NCI-H146 (cell line): Measurements from ENCODE around the gene ZRANB3.

ENCODE experiments used
- DNase-seq: peaks from one replicate; lab custom pipeline; 2025; lab: John Stamatoyannopoulos, UW

The ZRANB3 gene

GRCh38 chr2:135174049-135174809 is 356.8 kb downstream of the ZRANB3 start:
- DNase-seq = no peak

- peak; percentile 10 for DNase-seq
These were observed 360.9 kb downstream of the ZRANB3 start for GRCh38 chr2:135169900-135170753.

GRCh38 chr2:135168204-135168856 is 362.7 kb downstream of the ZRANB3 start:
- DNase-seq = no peak

- no peak for DNase-seq
These were observed 363.7 kb downstream of the ZRANB3 start for GRCh38 chr2:135167273-135167672.

GRCh38 chr2:135164431-135164830 is 366.6 kb downstream of the ZRANB3 start:
- DNase-seq = peak; percentile 82

- DNase-seq = no peak
These were observed 367.1 kb downstream of the ZRANB3 start for GRCh38 chr2:135163901-135164300.

GRCh38 chr2:135163306-135163705 is 367.7 kb downstream of the ZRANB3 start:
- DNase-seq = no peak

- no peak for DNase-seq
These were observed 368.2 kb downstream of the ZRANB3 start for GRCh38 chr2:135162786-135163185.

GRCh38 chr2:135162377-135162776 is 368.6 kb downstream of the ZRANB3 start:
- peak; percentile 23 for DNase-seq

GRCh38 chr2:135159191-135159590 is 371.8 kb downstream of the ZRANB3 start:
- DNase-seq = no peak

GRCh38 chr2:135157856-135158255 is 373.2 kb downstream of the ZRANB3 start:
- DNase-seq = no peak

- no peak for DNase-seq
These were observed 376.1 kb downstream of the ZRANB3 start for GRCh38 chr2:135154962-135155361.

- no peak for DNase-seq
These were observed 378.7 kb downstream of the ZRANB3 start for GRCh38 chr2:135152361-135152760.

GRCh38 chr2:135151615-135152014 is 379.4 kb downstream of the ZRANB3 start:
- DNase-seq = no peak

- DNase-seq = no peak
These were observed 380.3 kb downstream of the ZRANB3 start for GRCh38 chr2:135150725-135151124.

GRCh38 chr2:135149251-135149650 is 381.8 kb downstream of the ZRANB3 start:
- no peak for DNase-seq

GRCh38 chr2:135144343-135144742 is 386.7 kb downstream of the ZRANB3 start:
- DNase-seq = no peak

- DNase-seq = no peak
These were observed 388.7 kb downstream of the ZRANB3 start for GRCh38 chr2:135142323-135142722.

- DNase-seq = no peak
These were observed 390.4 kb downstream of the ZRANB3 start for GRCh38 chr2:135140606-135141005.

- no peak for DNase-seq
These were observed 398.7 kb downstream of the ZRANB3 start for GRCh38 chr2:135132314-135132713.

GRCh38 chr2:135130751-135131150 is 400.3 kb downstream of the ZRANB3 start:
- no peak for DNase-seq

- no peak for DNase-seq
These were observed 405.1 kb downstream of the ZRANB3 start for GRCh38 chr2:135125940-135126339.
